Esophagus squamous epithelium (tissue), 5 donors: ENCODE measurements around the gene NXNL2. TPM values are rescaled to one million over a fixed set of nuclear protein-coding genes. Genes with fewer than 3 reads are reported as not detected.

Experiments used
- DNase-seq: peaks from one replicate; lab custom pipeline; 2025; lab: John Stamatoyannopoulos, UW
- H3K27ac ChIP-seq, 4 donors: fragments of 200-600 bp; sonication (generic); one replicate each; pipeline ENCODE4 v1.5.1; 2016 to 2019; ENCODE audit warnings: mild to moderate bottlenecking in 1 of 4
- H3K27me3 ChIP-seq, 4 donors: fragments of 200-600 bp; sonication (generic); 1 replicate in 3 of 4; 2 replicates in 1 of 4; pipeline versions ENCODE4 v1.5.1 to v1.6.0; 2017 to 2021; ENCODE audit warnings: antibody characterized with exemption in 1 of 4
- H3K36me3 ChIP-seq, 3 donors: fragments of 200-600 bp; sonication (generic); one replicate each; pipeline ENCODE4 v1.5.1; 2016 to 2019
- H3K4me1 ChIP-seq, 3 donors: fragments of 200-600 bp; sonication (generic); one replicate each; pipeline ENCODE4 v1.5.1; 2017 to 2019
- H3K4me3 ChIP-seq, 4 donors: fragments of 200-600 bp; sonication (generic); 1 replicate in 3 of 4; 2 replicates in 1 of 4; pipeline ENCODE4 v1.5.1; 2016 to 2019; ENCODE audit warnings: mild to moderate bottlenecking in 2 of 4, moderate library complexity in 1 of 4
- H3K9me3 ChIP-seq, 3 donors: fragments of 200-600 bp; sonication (generic); one replicate each; pipeline ENCODE4 v1.5.1; 2016 to 2019
- POLR2A ChIP-seq, 4 donors: fragments of 450-650 bp; IDR thresholded peaks; one replicate each; pipeline ENCODE4 v1.6.1; 2017; ENCODE audit warnings: antibody characterized with exemption in 4 of 4, mild to moderate bottlenecking in 4 of 4, moderate library complexity in 3 of 4
- WGBS, 2 donors: methylation state at CpG; one replicate each; pipeline ENCODE4 v1.1.5; 2018; 5-methylcytosine and 5-hydroxymethylcytosine counted together
- intact Hi-C: fragments of 100-400 bp; cut with DNase I; formaldehyde crosslinking; loops from one replicate; pipeline ENCODE4 v1.15.0; 2022
- total RNA-seq, 4 donors: library from RNA; depleted of rRNA; stranded (reverse); fragments of >200 nt; gene quantifications; one replicate each; pipeline ENCODE4 v1.1.0, GENCODE V29; 2016
- TF ChIP-seq, protein P1 (sequence below), 6 experiments: fragments of 450-650 bp in 4 of 6; fragments of 200-600 bp in 2 of 6; sonication (generic) in 2 of 6; IDR thresholded peaks; one replicate each; pipeline ENCODE4 v1.5.1; 2016 to 2019; ENCODE audit warnings: antibody characterized with exemption in 6 of 6, mild to moderate bottlenecking in 4 of 6, moderate library complexity in 4 of 6
- donor health status: DM: yes; HTN: yes; CAD: no.

The NXNL2 gene
- total RNA-seq, 4 donors from 2014 or later = 0.76 TPM; not detected in 3

DNA sequence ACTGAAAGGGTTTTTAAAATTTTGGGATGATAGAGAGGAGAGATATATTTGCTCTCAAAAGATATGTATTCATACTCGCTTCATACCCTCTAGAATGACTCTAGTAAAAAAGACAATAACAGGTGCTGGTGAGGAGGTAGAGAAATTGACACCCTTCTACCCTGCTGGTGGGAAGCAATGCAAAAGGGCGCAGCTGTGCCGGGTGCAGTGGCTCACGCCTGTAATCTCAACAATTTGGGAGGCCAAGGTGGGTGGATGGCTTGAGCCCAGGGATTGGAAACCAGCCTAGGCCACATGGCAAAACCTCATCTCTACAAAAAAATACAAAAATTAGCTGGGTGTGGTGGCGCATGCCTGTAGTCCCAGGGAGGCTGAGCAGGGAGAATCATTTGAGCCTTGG, 33.9 kb upstream of the NXNL2 start:
- TF ChIP-seq, protein P1, sequence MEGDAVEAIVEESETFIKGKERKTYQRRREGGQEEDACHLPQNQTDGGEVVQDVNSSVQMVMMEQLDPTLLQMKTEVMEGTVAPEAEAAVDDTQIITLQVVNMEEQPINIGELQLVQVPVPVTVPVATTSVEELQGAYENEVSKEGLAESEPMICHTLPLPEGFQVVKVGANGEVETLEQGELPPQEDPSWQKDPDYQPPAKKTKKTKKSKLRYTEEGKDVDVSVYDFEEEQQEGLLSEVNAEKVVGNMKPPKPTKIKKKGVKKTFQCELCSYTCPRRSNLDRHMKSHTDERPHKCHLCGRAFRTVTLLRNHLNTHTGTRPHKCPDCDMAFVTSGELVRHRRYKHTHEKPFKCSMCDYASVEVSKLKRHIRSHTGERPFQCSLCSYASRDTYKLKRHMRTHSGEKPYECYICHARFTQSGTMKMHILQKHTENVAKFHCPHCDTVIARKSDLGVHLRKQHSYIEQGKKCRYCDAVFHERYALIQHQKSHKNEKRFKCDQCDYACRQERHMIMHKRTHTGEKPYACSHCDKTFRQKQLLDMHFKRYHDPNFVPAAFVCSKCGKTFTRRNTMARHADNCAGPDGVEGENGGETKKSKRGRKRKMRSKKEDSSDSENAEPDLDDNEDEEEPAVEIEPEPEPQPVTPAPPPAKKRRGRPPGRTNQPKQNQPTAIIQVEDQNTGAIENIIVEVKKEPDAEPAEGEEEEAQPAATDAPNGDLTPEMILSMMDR (IDR thresholded peaks at IDR 0.05) = no peak
- no peak for TF ChIP-seq POLR2A (IDR thresholded peaks at IDR 0.05)
- intact Hi-C loops = no loop called here
- Histone ChIP-seq H3K4me3 (no peak overlapping the region), H3K27ac (no peak overlapping the region), H3K27me3 (peaks cover 0 to 97% (median 0%) of the 10 kb centered on the region in 4 donors), H3K9me3 (no peaks in the 10 kb centered on the region), H3K36me3 (no peaks in the 10 kb centered on the region), H3K4me1 (peaks cover 0 to 10% (median 0%) of the 10 kb centered on the region in 3 donors)
- WGBS, 2 donors = 88 to 91% methylated on average over 5 of the region's 5 CpGs
- DNase-seq = no peak

DNA sequence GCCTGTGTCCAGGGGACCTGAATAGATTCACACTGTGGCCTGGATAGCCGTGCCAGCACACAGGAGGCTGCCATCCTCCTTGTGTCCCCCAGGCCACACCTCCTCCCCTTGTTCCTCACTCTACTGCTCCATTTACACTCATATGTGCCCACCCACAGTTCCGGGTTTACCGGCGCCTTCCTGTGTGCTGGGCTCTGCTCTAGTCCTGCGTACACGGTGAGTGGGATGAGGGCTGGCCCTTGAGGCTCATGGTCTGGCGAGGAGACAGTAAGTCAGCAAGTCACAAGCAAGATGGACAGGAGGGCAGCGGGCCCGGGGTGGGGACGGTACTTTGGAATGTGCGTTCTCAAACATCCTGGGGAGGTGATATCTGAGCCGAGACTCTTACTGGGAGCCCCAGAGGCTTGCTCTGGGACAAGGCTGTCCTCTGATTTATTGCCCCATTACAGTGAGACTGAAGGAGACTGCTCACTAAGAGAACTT, 32.4 kb upstream of the NXNL2 start:
- 86% methylated on average over 1 of the region's 12 CpGs; no CpG with 5 or more reads in 1 of the 2 donors for WGBS, 2 donors
- no peak for DNase-seq

DNA sequence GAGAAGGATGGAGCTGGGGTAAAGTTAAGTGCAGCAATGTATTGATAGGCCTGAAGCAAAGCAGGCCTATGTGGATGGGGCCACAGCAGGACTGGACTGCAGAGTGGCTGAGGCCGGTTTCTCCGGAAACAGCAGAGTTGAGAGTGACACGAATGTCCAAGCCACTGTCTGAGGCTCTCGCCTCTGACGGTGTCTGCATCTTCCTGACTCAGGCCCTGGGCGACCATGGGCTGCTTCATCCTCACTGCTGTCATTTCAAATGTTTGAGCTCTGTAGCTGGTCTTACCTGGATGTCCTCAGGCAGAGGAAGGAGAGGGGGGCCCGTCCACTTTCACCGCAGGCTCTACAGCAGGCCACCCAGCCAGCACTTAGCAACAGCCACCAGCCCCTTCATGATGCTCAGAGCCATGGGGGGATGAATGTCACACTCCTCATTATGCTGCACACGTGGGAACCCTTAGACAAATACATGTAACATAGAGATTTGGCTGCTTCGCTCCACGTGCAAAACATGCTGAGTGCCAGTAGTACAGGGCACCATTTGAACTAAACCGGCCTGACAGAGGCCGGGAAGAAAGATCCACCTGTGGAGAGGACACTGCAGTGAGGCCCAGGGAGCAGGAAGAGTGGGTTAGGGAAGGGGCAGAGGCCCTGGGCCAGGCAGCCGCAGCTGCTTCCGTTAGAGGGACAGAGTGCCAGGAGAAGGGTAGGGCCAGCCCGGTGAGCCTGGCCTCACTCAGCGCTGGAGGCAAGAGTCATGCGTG, 31.7 kb upstream of the NXNL2 start:
- 85 to 91% methylated on average over 12 to 13 of the region's 18 CpGs for WGBS, 2 donors
- H3K27me3 ChIP-seq = peaks cover 0 to 85% (median 0%) of the 10 kb centered on the region in 4 donors
- H3K36me3 ChIP-seq = no peaks in the 10 kb centered on the region
- H3K27ac ChIP-seq = no peak overlapping the region
- peaks cover 0 to 10% (median 0%) of the 10 kb centered on the region in 3 donors for H3K4me1 ChIP-seq
- intact Hi-C loops = no loop called here
- H3K9me3 ChIP-seq = no peaks in the 10 kb centered on the region
- no peak for DNase-seq
- no peak overlapping the region for H3K4me3 ChIP-seq
- TF ChIP-seq, protein P1 (IDR thresholded peaks at IDR 0.05) = no peak

More for the DNA sequence above, 32.4 kb upstream of the NXNL2 start:
- Histone ChIP-seq H3K27ac (no peak overlapping the region), H3K9me3 (no peaks in the 10 kb centered on the region), H3K27me3 (peaks cover 0 to 91% (median 0%) of the 10 kb centered on the region in 4 donors), H3K4me3 (no peak overlapping the region), H3K36me3 (no peaks in the 10 kb centered on the region), H3K4me1 (peaks cover 0 to 10% (median 0%) of the 10 kb centered on the region in 3 donors)
- TF ChIP-seq, protein P1 (IDR thresholded peaks at IDR 0.05) = no peak
- TF ChIP-seq POLR2A (IDR thresholded peaks at IDR 0.05) = no peak
- intact Hi-C loops = no loop called here

DNA sequence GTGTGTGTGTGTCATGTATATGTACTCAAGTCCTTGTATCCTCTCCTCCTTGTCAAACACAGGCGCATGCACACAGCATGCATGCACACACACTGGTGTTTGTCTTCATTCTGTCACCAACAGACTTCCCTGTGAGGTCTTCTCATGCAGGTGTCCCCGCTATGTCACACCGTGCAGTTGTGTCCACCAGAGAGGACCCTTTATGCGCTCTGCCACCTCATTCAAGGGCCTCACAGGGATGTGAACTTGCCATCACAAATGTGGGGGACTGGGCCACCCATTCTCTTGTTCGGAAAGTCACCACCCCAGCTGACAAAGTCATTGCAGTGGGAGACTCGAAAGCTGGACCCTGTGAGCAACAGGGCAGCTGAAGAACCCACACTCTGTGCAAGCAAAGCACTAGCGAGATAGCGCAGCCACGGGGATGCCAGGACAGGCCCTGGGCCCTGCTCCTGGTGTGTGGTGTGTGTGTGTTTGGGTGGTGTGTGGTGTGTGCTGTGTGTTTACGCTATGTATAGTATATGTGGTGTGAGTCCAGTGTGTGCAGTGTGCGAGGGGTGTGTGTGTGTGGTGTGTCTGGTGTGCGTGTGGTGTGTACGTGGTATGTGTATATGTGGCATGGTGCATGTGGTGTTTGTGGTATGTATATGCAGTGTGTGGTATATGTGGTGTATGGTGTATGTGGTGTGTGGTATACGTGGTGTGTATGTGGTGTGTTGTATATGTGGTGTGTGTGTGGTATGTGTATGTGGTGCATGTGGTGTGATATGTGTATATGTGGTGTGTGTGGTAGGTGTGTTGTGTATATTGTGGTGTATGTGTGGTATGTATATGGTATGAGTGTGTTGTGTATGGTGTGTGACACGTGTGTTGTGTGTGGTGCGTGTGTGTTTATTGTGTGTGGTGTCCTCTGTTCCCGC, 30.9 kb upstream of the NXNL2 start:
- no peak for DNase-seq
- 92 to 95% methylated on average over 13 to 14 of the region's 17 CpGs for WGBS, 2 donors
- Histone ChIP-seq H3K4me1 (peaks cover 0 to 4% (median 0%) of the 10 kb centered on the region in 3 donors), H3K36me3 (no peaks in the 10 kb centered on the region), H3K4me3 (no peak overlapping the region), H3K9me3 (no peaks in the 10 kb centered on the region), H3K27ac (no peak overlapping the region), H3K27me3 (peaks cover 0 to 87% (median 0%) of the 10 kb centered on the region in 4 donors)
- intact Hi-C loops = no loop called here
- no peak for TF ChIP-seq POLR2A (IDR thresholded peaks at IDR 0.05)
- TF ChIP-seq, protein P1 (IDR thresholded peaks at IDR 0.05) = no peak
